HCT116 (cell line): ENCODE measurements around the gene CATSPERE. TPM values are rescaled to one million over a fixed set of nuclear protein-coding genes. Genes with fewer than 3 reads are reported as not detected.
"Not testable (repeated sequence)": the region's sequence is repeated elsewhere in the genome, so short reads cannot be mapped to it uniquely, and the experiment has no call there.

ENCODE experiments used
- ATAC-seq: fragments of 200-7000 bp; cut with Tn5 transposase; 2 replicates; pipeline ENCODE4 v1.9.1; 2020; ENCODE audit warnings: mild to moderate bottlenecking, moderate library complexity
- BruUV-seq: library from RNA; stranded (reverse); fragments of 400-500 nt; replicated peaks from 2 replicates; lab custom pipeline; 2021; lab: Mats Ljungman, UMichigan
- CTCF ChIA-PET: fragments of 300-600 bp; sonication (Branson Sonifier 250); formaldehyde crosslinking; loops from one replicate; lab custom pipeline; 2021; ENCODE audit warnings: antibody characterized with exemption; lab: Charles Lee
- POLR2A ChIA-PET: fragments of 300-600, 350-600 bp; sonication (Branson Sonifier 250); formaldehyde crosslinking; loops from one replicate; lab custom pipeline; 2021; ENCODE audit warnings: antibody characterized with exemption; lab: Charles Lee
- RAD21 ChIA-PET, 2 experiments: fragments of 300-600 bp; sonication (Branson Sonifier 250); formaldehyde crosslinking; loops; one replicate each; lab custom pipeline; 2023; ENCODE audit warnings: low total read pairs in 2 of 2; ENCODE audit not compliant: uncharacterized antibody in 2 of 2, unreplicated experiment in 2 of 2, low non-redundant PET in 1 of 2; lab: Charles Lee
- DNase-seq: peaks from one replicate; pipeline ENCODE4 v3.0.0-alpha.2; 2010; ENCODE audit warnings: low read depth, low spot score
- H2AFZ ChIP-seq: fragments of 200-600 bp; shearing (Covaris generic), sonication (generic); 2 replicates; pipeline ENCODE4 v1.6.1; 2017; ENCODE audit warnings: low read depth, mixed run types, mixed read lengths, antibody characterized with exemption, low read length; ENCODE audit not compliant: poor library complexity, severe bottlenecking
- H3K27ac ChIP-seq: 2 replicates; pipeline ENCODE4 v1.5.1; 2012; ENCODE audit warnings: low read depth, low read length
- H3K27me3 ChIP-seq: fragments of 200-600 bp; sonication (generic); 2 replicates; pipeline ENCODE4 v1.6.1; 2016; ENCODE audit warnings: mixed run types, low read length, mixed read lengths; ENCODE audit not compliant: insufficient read depth
- H3K36me3 ChIP-seq, 2 experiments: fragments of 200-500 bp in 1 of 2; fragments of 200-600 bp in 1 of 2; sonication (Bioruptor generic) in 1 of 2; sonication (generic) in 1 of 2; 2 replicates each; pipeline versions ENCODE4 v1.5.1 to v1.6.1; 2014 to 2016; ENCODE audit warnings: low read length in 2 of 2, inconsistent platforms in 1 of 2, mixed read lengths in 1 of 2, mixed run types in 1 of 2; ENCODE audit not compliant: insufficient read depth in 2 of 2, control insufficient read depth in 1 of 2
- H3K4me1 ChIP-seq, 2 experiments: fragments of 200-600 bp in 1 of 2; sonication (generic) in 1 of 2; 2 replicates each; pipeline versions ENCODE4 v1.5.1 to v1.6.1; 2012 to 2017; ENCODE audit warnings: low read length in 2 of 2, inconsistent platforms in 1 of 2, mild to moderate bottlenecking in 1 of 2, mixed read lengths in 1 of 2, mixed run types in 1 of 2, moderate library complexity in 1 of 2; ENCODE audit not compliant: insufficient read depth in 2 of 2, control insufficient read depth in 1 of 2
- H3K4me2 ChIP-seq: fragments of 200-600 bp; sonication (generic); 2 replicates; pipeline ENCODE4 v1.6.1; 2017; ENCODE audit warnings: mixed run types, low read length, mixed read lengths
- H3K4me3 ChIP-seq, 2 experiments: fragments of 200-600 bp in 1 of 2; sonication (generic) in 1 of 2; replicated peaks in 1 of 2; 2 replicates each; pipeline ENCODE4 v1.5.1; 2011 to 2016; ENCODE audit warnings: low read length in 2 of 2, control low read depth in 1 of 2, low read depth in 1 of 2, mild to moderate bottlenecking in 1 of 2, mixed read lengths in 1 of 2, mixed run types in 1 of 2
- H3K79me2 ChIP-seq: fragments of 200-600 bp; sonication (generic); 2 replicates; pipeline ENCODE4 v1.6.1; 2017; ENCODE audit warnings: mild to moderate bottlenecking, mixed run types, low read length, moderate library complexity, mixed read lengths; ENCODE audit not compliant: insufficient read depth
- H3K9ac ChIP-seq: fragments of 200-600 bp; sonication (generic); 2 replicates; pipeline ENCODE4 v1.6.1; 2016; ENCODE audit warnings: low read length, mixed read lengths
- H3K9me2 ChIP-seq: fragments of 200-600 bp; sonication (generic), shearing (Covaris generic); 2 replicates; pipeline ENCODE4 v1.6.1; 2017; ENCODE audit warnings: mixed run types, mild to moderate bottlenecking, moderate library complexity; ENCODE audit not compliant: insufficient read depth
- H3K9me3 ChIP-seq, 2 experiments: fragments of 200-500 bp in 1 of 2; fragments of 200-600 bp in 1 of 2; sonication (Bioruptor generic) in 1 of 2; sonication (generic) in 1 of 2; 2 replicates each; pipeline ENCODE4 v1.6.1; 2014 to 2017; ENCODE audit warnings: low read length in 2 of 2, mixed read lengths in 2 of 2, inconsistent platforms in 1 of 2, low read depth in 1 of 2, mild to moderate bottlenecking in 1 of 2, mixed run types in 1 of 2, moderate library complexity in 1 of 2; ENCODE audit not compliant: control insufficient read depth in 1 of 2, insufficient read depth in 1 of 2
- H4K20me1 ChIP-seq: fragments of 200-600 bp; sonication (generic), shearing (Covaris generic); 2 replicates; pipeline ENCODE4 v1.6.1; 2017; ENCODE audit warnings: mixed run types, mild to moderate bottlenecking, moderate library complexity; ENCODE audit not compliant: insufficient read depth
- CBX3 ChIP-seq: IDR thresholded peaks from 2 replicates; pipeline ENCODE4 v1.6.1; 2012; ENCODE audit warnings: low read depth
- EZH2 ChIP-seq: fragments of 200-600 bp; sonication (generic); IDR thresholded peaks from 2 replicates; pipeline ENCODE4 v1.6.1; 2017; ENCODE audit warnings: antibody characterized with exemption, mixed run types
- JUND ChIP-seq: IDR thresholded peaks from 2 replicates; pipeline ENCODE4 v1.6.1; 2012
- intact Hi-C: fragments of 100-400 bp; cut with micrococcal nuclease; formaldehyde crosslinking; loops from 2 replicates; pipeline ENCODE4 v1.10.0; 2022
- total RNA-seq: library from RNA; stranded (reverse); gene quantifications from one replicate; pipeline ENCODE4 v1.2.1, GENCODE V29; 2021; ENCODE audit not compliant: unreplicated experiment
- TF ChIP-seq, protein P1 (sequence below), 3 experiments: fragments of 200-600 bp in 1 of 3; sonication (generic) in 1 of 3; IDR thresholded peaks in 2 of 3; conservative IDR thresholded peaks in 1 of 3; 2 replicates each; pipeline ENCODE4 v1.5.1; 2012 to 2017; ENCODE audit warnings: low read depth in 2 of 3, low read length in 2 of 3, antibody characterized with exemption in 1 of 3, borderline replicate concordance in 1 of 3, control low read depth in 1 of 3, mild to moderate bottlenecking in 1 of 3, mixed read lengths in 1 of 3, mixed run types in 1 of 3, moderate library complexity in 1 of 3; ENCODE audit not compliant: insufficient read depth in 1 of 3

The CATSPERE gene
- total RNA-seq, 1 experiment from 2014 or later: 0.34 TPM

DNA sequence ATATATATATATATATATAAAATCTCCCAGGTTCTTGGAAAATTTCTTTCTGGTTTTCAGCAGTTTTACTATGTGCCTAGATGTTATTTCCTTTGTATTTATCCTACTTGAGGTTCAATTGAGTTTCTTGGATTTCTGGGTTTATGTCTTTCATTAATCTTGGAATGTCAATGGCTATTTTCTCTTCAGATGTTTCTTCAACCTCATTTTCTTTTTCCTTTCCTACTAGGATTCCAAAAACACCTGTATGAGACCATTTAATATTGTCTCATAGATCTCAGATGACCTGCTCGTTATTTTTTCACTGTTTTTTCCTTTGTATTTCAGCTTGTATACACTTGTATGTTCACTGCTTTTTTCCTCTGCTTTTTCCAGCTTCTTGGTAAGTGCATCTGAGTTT lies 96.5 kb downstream of the CATSPERE start (continued):
- TF ChIP-seq EZH2: no peak
- TF ChIP-seq, protein P1, sequence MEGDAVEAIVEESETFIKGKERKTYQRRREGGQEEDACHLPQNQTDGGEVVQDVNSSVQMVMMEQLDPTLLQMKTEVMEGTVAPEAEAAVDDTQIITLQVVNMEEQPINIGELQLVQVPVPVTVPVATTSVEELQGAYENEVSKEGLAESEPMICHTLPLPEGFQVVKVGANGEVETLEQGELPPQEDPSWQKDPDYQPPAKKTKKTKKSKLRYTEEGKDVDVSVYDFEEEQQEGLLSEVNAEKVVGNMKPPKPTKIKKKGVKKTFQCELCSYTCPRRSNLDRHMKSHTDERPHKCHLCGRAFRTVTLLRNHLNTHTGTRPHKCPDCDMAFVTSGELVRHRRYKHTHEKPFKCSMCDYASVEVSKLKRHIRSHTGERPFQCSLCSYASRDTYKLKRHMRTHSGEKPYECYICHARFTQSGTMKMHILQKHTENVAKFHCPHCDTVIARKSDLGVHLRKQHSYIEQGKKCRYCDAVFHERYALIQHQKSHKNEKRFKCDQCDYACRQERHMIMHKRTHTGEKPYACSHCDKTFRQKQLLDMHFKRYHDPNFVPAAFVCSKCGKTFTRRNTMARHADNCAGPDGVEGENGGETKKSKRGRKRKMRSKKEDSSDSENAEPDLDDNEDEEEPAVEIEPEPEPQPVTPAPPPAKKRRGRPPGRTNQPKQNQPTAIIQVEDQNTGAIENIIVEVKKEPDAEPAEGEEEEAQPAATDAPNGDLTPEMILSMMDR (IDR thresholded peaks at IDR 0.05 in 2 of 3, conservative IDR thresholded peaks at IDR 0.05 in 1 of 3; ENCODE audit: borderline replicate concordance in 1 of 3, insufficient read depth in 1 of 3, low read depth in 2 of 3, low read length in 2 of 3): no peak
- no peak for TF ChIP-seq CBX3

DNA sequence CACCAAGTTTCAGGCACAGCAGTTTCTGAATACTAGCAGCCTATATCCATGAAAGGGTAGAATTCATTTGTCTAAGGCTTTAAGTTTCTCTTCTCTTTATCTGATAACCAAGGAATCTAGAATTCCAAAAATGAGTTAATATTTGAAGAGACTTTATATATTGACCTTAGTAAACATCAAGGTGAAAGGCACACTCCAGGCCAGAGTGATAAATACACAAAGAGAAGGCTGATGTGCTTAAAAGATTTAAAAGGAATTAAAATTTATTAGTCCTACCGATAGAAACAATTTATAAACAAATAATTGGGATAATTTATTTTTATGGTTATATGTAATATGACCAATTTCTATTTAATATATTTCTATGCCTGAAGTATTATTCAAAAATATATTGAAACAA lies 98.5 kb downstream of the CATSPERE start:
- Histone ChIP-seq H3K9me2 (no peaks in the 10 kb centered on the region), H4K20me1 (no peaks in the 10 kb centered on the region), H3K27ac (no peak overlapping the region), H3K4me2 (no peak overlapping the region), H3K79me2 (no peaks in the 10 kb centered on the region), H3K9ac (no peak overlapping the region), H3K27me3 (no peaks in the 10 kb centered on the region), H2AFZ (no peak overlapping the region)
- ChIA-PET RAD21 (no interaction called here), POLR2A (no interaction called here)
- DNase-seq: no peak
- ATAC-seq: no peak
- no TSS peak for BruUV-seq
- TF ChIP-seq JUND: no peak
- TF ChIP-seq, all 23 proteins: peak for 0
- CTCF ChIA-PET: no interaction called here
- Histone ChIP-seq H3K4me1 (no peaks in the 10 kb centered on the region), H3K36me3 (no peaks in the 10 kb centered on the region), H3K9me3 (peaks cover 0 to 13% of the 10 kb centered on the region in 2 experiments; a peak in 1 of 4 replicates), H3K4me3 (no peak overlapping the region)
- intact Hi-C loops: no loop called here

DNA sequence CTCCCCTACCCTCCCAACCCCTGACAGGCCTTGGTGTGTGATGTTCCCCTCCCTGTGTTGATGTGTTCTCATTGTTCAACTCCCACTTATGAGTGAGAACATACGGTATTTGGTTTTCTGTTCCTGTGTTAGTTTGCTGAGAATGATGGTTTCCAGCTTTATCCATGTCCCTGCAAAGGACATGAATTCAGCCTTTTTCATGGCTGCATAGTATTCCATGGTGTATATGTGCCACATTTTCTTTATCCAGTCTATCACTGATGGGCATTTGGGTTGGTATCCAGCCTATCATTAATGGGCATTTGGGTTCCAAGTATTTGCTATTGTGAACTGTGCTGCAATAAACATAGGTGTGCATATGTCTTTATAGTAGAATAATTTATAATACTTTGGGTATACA lies 101.8 kb downstream of the CATSPERE start:
- H3K36me3 ChIP-seq, H3K79me2 ChIP-seq, POLR2A ChIA-PET, RAD21 ChIA-PET, H3K4me3 ChIP-seq, H3K9me3 ChIP-seq, H3K27me3 ChIP-seq, ATAC-seq, H2AFZ ChIP-seq, CTCF ChIA-PET, DNase-seq, H3K4me2 ChIP-seq, H3K9ac ChIP-seq, H3K27ac ChIP-seq, BruUV-seq, H3K4me1 ChIP-seq, H4K20me1 ChIP-seq, intact Hi-C loops, H3K9me2 ChIP-seq: not testable (repeated sequence)
